HEK293 (cell line): ENCODE data around the gene PTPRN2.

Experiments used
- CTCF ChIA-PET: fragments of 350-600 bp; formaldehyde crosslinking; extraction: SDS; loops from one replicate; lab custom pipeline; 2021; ENCODE audit warnings: antibody characterized with exemption; lab: Yijun Ruan, JAX
- POLR2A ChIA-PET: fragments of 300-600 bp; formaldehyde crosslinking; extraction: SDS; loops from one replicate; lab custom pipeline; 2020; ENCODE audit warnings: antibody characterized with exemption, inconsistent platforms; lab: Yijun Ruan, JAX
- H3K27ac ChIP-seq: fragments of 200-500 bp; sonication (Bioruptor generic); 2 replicates; pipeline ENCODE4 v1.5.1; 2014; ENCODE audit warnings: low read depth, low read length, control low read depth, inconsistent platforms; ENCODE audit errors: extremely low read depth
- H3K36me3 ChIP-seq, 2 experiments: fragments of 200-500 bp in 1 of 2; sonication (Bioruptor generic) in 1 of 2; 1 replicate in 1 of 2; 2 replicates in 1 of 2; pipeline ENCODE4 v1.5.1; 2014 to 2017; ENCODE audit warnings: inconsistent platforms in 2 of 2, low read length in 2 of 2; ENCODE audit not compliant: control insufficient read depth in 2 of 2, insufficient read depth in 1 of 2
- H3K4me1 ChIP-seq: fragments of 200-500 bp; sonication (Bioruptor generic); 2 replicates; pipeline ENCODE4 v1.5.1; 2014; ENCODE audit warnings: mild to moderate bottlenecking, low read length, inconsistent platforms; ENCODE audit not compliant: control insufficient read depth, insufficient read depth
- H3K4me3 ChIP-seq: 2 replicates; pipeline ENCODE4 v1.5.1; 2011; ENCODE audit warnings: low read depth, mild to moderate bottlenecking, control low read depth, low read length, moderate library complexity
- H3K9me3 ChIP-seq: fragments of 200-500 bp; sonication (Bioruptor generic); 2 replicates; pipeline ENCODE4 v1.5.1; 2014; ENCODE audit warnings: low read depth, low read length, inconsistent platforms; ENCODE audit not compliant: control insufficient read depth, insufficient read depth
- EGR2 ChIP-seq: fragments of 450-650 bp; formaldehyde crosslinking; IDR thresholded peaks from 2 replicates; pipeline ENCODE4 v1.5.1; 2016; ENCODE audit warnings: low read depth, missing biosample characterization, missing genetic modification characterization
- HOXA7 ChIP-seq: sonication (generic); formaldehyde crosslinking; IDR thresholded peaks from 2 replicates; pipeline ENCODE4 v1.8.1; 2022; ENCODE audit warnings: missing genetic modification reagents, borderline replicate concordance
- KLF8 ChIP-seq: fragments of 450-650 bp; formaldehyde crosslinking; IDR thresholded peaks from 2 replicates; pipeline ENCODE4 v1.5.1; 2016; ENCODE audit warnings: missing biosample characterization, missing genetic modification characterization
- OVOL3 ChIP-seq: fragments of 450-650 bp; formaldehyde crosslinking; IDR thresholded peaks from 2 replicates; pipeline ENCODE4 v1.5.1; 2016; ENCODE audit warnings: missing biosample characterization, missing genetic modification characterization
- SETDB1 ChIP-seq: IDR thresholded peaks from one replicate; pipeline ENCODE4 v1.6.1; 2017; ENCODE audit warnings: mild to moderate bottlenecking, low read length, moderate library complexity, mixed read lengths; ENCODE audit not compliant: insufficient read length
- SP2 ChIP-seq: fragments of 450-650 bp; formaldehyde crosslinking; IDR thresholded peaks from 2 replicates; pipeline ENCODE4 v1.5.1; 2016; ENCODE audit warnings: missing biosample characterization, missing genetic modification characterization
- ZFP3 ChIP-seq: fragments of 450-650 bp; formaldehyde crosslinking; IDR thresholded peaks from 2 replicates; pipeline ENCODE4 v1.5.1; 2016; ENCODE audit warnings: low read depth, missing biosample characterization, missing genetic modification characterization
- ZFP37 ChIP-seq: fragments of 450-650 bp; formaldehyde crosslinking; IDR thresholded peaks from 2 replicates; pipeline ENCODE4 v1.5.1; 2016; ENCODE audit warnings: missing biosample characterization, missing genetic modification characterization
- ZFP69B ChIP-seq: fragments of 450-650 bp; formaldehyde crosslinking; IDR thresholded peaks from 2 replicates; pipeline ENCODE4 v1.5.1; 2016; ENCODE audit warnings: missing biosample characterization, missing genetic modification characterization
- ZNF426 ChIP-seq: fragments of 450-650 bp; formaldehyde crosslinking; IDR thresholded peaks from 2 replicates; pipeline ENCODE4 v1.5.1; 2017; ENCODE audit warnings: missing biosample characterization, missing genetic modification characterization, mild to moderate bottlenecking, inconsistent platforms, moderate library complexity
- ZNF548 ChIP-seq: fragments of 450-650 bp; formaldehyde crosslinking; IDR thresholded peaks from 2 replicates; pipeline ENCODE4 v1.5.1; 2016; ENCODE audit warnings: missing biosample characterization, missing genetic modification characterization
- ZNF629 ChIP-seq: fragments of 450-650 bp; formaldehyde crosslinking; IDR thresholded peaks from 2 replicates; pipeline ENCODE4 v1.5.1; 2017; ENCODE audit warnings: missing biosample characterization, missing genetic modification characterization
- ZNF660 ChIP-seq: fragments of 450-650 bp; IDR thresholded peaks from 2 replicates; pipeline ENCODE4 v1.5.1; 2018; ENCODE audit warnings: missing biosample characterization, mild to moderate bottlenecking, missing genetic modification characterization
- ZSCAN23 ChIP-seq: fragments of 450-650 bp; formaldehyde crosslinking; IDR thresholded peaks from 2 replicates; pipeline ENCODE4 v1.5.1; 2016; ENCODE audit warnings: missing biosample characterization, missing genetic modification characterization
- TF ChIP-seq, protein P1 (sequence below): fragments of 450-650 bp; IDR thresholded peaks from 2 replicates; pipeline ENCODE4 v1.5.1; 2018; ENCODE audit warnings: missing biosample characterization, missing genetic modification characterization
- TF ChIP-seq, protein P2 (sequence below): fragments of 450-650 bp; formaldehyde crosslinking; IDR thresholded peaks from 2 replicates; pipeline ENCODE4 v1.5.1; 2016; ENCODE audit warnings: missing biosample characterization, missing genetic modification characterization, low read depth
- TF ChIP-seq, protein P3 (sequence below): fragments of 450-650 bp; formaldehyde crosslinking; IDR thresholded peaks from 2 replicates; pipeline ENCODE4 v1.5.1; 2016; ENCODE audit warnings: missing biosample characterization, missing genetic modification characterization
- TF ChIP-seq, protein P4 (sequence below): fragments of 450-650 bp; formaldehyde crosslinking; IDR thresholded peaks from 2 replicates; pipeline ENCODE4 v1.5.1; 2016; ENCODE audit warnings: missing biosample characterization, missing genetic modification characterization
- TF ChIP-seq, protein P5 (sequence below): fragments of 450-650 bp; formaldehyde crosslinking; IDR thresholded peaks from 2 replicates; pipeline ENCODE4 v1.5.1; 2016; ENCODE audit warnings: missing biosample characterization, missing genetic modification characterization
- TF ChIP-seq, protein P6 (sequence below): fragments of 450-650 bp; formaldehyde crosslinking; IDR thresholded peaks from 2 replicates; pipeline ENCODE4 v1.5.1; 2016; ENCODE audit warnings: missing biosample characterization, missing genetic modification characterization

The PTPRN2 gene

DNA sequence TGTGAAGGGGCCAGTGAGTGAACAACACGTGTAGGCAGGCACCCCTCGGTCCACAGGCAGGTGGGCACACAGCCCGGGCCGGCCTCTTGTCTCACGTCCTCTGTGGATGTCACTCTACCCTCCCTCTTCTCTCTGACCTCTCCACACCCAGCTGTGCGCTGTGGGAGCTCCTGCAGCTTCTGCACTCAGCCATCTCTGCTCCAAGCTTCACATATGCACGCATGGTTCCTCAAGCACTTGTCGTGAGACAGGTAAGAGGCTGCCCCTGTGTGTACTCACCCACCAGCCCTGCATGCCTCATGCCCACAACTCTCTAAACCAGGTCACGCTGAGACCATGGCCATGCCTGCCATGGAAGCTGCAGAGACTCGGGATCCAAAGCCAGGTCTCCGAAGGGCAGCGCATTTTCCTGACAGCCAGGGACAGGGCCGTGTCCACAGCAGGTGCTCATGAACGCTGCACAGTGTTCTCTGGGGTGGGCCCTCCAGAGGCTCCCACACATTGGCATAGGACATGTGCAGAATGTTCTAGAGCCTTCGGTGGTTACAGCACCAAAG, 477.5 kb downstream of the PTPRN2 start:
- H3K4me1 ChIP-seq: no peaks in the 10 kb centered on the region
- no peak overlapping the region for H3K27ac ChIP-seq
- ChIA-PET POLR2A (no interaction called here), CTCF (no interaction called here)
- H3K9me3 ChIP-seq: no peaks in the 10 kb centered on the region
- TF ChIP-seq SETDB1 (no peak), ZFP69B (tag by site-specific recombination) (no peak), ZNF426 (no peak)
- TF ChIP-seq, protein P1, sequence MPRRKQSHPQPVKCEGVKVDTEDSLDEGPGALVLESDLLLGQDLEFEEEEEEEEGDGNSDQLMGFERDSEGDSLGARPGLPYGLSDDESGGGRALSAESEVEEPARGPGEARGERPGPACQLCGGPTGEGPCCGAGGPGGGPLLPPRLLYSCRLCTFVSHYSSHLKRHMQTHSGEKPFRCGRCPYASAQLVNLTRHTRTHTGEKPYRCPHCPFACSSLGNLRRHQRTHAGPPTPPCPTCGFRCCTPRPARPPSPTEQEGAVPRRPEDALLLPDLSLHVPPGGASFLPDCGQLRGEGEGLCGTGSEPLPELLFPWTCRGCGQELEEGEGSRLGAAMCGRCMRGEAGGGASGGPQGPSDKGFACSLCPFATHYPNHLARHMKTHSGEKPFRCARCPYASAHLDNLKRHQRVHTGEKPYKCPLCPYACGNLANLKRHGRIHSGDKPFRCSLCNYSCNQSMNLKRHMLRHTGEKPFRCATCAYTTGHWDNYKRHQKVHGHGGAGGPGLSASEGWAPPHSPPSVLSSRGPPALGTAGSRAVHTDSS (tag by site-specific recombination): no peak
- H3K4me3 ChIP-seq: no peak overlapping the region
- H3K36me3 ChIP-seq: no peaks in the 10 kb centered on the region

DNA sequence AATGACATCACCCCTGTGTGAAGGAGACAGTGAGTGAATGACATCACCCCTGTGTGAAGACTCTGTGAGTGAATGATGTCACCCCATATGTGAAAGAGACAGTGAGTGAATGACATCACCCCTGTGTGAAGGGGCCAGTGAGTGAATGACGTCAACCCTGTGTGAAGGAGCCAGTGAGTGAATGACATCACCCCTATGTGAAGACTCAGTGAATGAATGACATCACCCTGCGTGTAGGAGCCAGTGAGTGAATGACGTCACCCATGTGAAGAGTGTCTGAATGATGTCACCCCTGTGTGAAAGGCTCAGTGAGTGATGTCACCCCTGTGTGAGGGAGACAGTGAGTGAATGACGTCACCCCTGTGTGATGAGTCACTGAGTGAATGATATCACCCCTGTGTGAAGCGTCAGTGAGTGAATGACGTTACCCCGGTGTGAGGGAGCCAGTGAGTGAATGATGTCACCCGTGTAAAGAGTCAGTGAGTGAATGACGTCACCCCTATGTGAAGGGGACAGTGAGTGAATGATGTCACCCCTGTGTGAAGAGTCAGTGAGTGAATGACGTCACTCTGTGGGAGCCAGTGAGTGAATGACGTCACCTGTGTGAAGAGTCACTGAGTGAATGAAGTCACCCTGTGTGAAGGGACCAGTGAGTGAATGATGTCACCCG, 478.1 kb downstream of the PTPRN2 start:
- POLR2A ChIA-PET: no interaction called here
- no peak overlapping the region for H3K27ac ChIP-seq
- H3K4me3 ChIP-seq: no peak overlapping the region
- no peaks in the 10 kb centered on the region for H3K9me3 ChIP-seq
- H3K4me1 ChIP-seq: no peaks in the 10 kb centered on the region
- CTCF ChIA-PET: no interaction called here
- no peaks in the 10 kb centered on the region for H3K36me3 ChIP-seq
- TF ChIP-seq SP2 (tag by site-specific recombination): no peak
- TF ChIP-seq ZSCAN23 (tag by site-specific recombination): peak; percentile 68; the same call in 1 of the 2 replicates
- TF ChIP-seq, protein P2, sequence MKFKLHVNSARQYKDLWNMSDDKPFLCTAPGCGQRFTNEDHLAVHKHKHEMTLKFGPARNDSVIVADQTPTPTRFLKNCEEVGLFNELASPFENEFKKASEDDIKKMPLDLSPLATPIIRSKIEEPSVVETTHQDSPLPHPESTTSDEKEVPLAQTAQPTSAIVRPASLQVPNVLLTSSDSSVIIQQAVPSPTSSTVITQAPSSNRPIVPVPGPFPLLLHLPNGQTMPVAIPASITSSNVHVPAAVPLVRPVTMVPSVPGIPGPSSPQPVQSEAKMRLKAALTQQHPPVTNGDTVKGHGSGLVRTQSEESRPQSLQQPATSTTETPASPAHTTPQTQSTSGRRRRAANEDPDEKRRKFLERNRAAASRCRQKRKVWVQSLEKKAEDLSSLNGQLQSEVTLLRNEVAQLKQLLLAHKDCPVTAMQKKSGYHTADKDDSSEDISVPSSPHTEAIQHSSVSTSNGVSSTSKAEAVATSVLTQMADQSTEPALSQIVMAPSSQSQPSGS (tag by site-specific recombination): peak; percentile 99
- TF ChIP-seq, protein P3, sequence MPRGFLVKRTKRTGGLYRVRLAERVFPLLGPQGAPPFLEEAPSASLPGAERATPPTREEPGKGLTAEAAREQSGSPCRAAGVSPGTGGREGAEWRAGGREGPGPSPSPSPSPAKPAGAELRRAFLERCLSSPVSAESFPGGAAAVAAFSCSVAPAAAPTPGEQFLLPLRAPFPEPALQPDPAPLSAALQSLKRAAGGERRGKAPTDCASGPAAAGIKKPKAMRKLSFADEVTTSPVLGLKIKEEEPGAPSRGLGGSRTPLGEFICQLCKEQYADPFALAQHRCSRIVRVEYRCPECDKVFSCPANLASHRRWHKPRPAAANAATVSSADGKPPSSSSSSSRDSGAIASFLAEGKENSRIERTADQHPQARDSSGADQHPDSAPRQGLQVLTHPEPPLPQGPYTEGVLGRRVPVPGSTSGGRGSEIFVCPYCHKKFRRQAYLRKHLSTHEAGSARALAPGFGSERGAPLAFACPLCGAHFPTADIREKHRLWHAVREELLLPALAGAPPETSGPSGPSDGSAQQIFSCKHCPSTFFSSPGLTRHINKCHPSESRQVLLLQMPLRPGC (tag by site-specific recombination): peak; percentile 51; the same call in 1 of the 2 replicates
- TF ChIP-seq, protein P4, sequence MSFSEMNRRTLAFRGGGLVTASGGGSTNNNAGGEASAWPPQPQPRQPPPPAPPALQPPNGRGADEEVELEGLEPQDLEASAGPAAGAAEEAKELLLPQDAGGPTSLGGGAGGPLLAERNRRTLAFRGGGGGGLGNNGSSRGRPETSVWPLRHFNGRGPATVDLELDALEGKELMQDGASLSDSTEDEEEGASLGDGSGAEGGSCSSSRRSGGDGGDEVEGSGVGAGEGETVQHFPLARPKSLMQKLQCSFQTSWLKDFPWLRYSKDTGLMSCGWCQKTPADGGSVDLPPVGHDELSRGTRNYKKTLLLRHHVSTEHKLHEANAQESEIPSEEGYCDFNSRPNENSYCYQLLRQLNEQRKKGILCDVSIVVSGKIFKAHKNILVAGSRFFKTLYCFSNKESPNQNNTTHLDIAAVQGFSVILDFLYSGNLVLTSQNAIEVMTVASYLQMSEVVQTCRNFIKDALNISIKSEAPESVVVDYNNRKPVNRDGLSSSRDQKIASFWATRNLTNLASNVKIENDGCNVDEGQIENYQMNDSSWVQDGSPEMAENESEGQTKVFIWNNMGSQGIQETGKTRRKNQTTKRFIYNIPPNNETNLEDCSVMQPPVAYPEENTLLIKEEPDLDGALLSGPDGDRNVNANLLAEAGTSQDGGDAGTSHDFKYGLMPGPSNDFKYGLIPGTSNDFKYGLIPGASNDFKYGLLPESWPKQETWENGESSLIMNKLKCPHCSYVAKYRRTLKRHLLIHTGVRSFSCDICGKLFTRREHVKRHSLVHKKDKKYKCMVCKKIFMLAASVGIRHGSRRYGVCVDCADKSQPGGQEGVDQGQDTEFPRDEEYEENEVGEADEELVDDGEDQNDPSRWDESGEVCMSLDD (tag by site-specific recombination): peak; percentile 73
- no peak for TF ChIP-seq ZFP3 (tag by site-specific recombination)
- TF ChIP-seq HOXA7 (CRISPR knock-in tag): no peak
- peak; percentile 3; the same call in 1 of the 2 replicates for TF ChIP-seq KLF8 (tag by site-specific recombination)
- no peak for TF ChIP-seq EGR2 (tag by site-specific recombination)
- peak; percentile 97 for TF ChIP-seq ZNF629 (tag by site-specific recombination)
- 0 out of 2 replicates have a peak, but pooled peaks have one; percentile 37 for TF ChIP-seq ZFP37
- TF ChIP-seq ZNF660 (tag by site-specific recombination): no peak
- TF ChIP-seq, protein P5, sequence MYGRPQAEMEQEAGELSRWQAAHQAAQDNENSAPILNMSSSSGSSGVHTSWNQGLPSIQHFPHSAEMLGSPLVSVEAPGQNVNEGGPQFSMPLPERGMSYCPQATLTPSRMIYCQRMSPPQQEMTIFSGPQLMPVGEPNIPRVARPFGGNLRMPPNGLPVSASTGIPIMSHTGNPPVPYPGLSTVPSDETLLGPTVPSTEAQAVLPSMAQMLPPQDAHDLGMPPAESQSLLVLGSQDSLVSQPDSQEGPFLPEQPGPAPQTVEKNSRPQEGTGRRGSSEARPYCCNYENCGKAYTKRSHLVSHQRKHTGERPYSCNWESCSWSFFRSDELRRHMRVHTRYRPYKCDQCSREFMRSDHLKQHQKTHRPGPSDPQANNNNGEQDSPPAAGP (tag by site-specific recombination): peak; percentile 77
- TF ChIP-seq OVOL3 (tag by site-specific recombination): no peak
- TF ChIP-seq ZNF548 (tag by site-specific recombination): no peak
- TF ChIP-seq, protein P6, sequence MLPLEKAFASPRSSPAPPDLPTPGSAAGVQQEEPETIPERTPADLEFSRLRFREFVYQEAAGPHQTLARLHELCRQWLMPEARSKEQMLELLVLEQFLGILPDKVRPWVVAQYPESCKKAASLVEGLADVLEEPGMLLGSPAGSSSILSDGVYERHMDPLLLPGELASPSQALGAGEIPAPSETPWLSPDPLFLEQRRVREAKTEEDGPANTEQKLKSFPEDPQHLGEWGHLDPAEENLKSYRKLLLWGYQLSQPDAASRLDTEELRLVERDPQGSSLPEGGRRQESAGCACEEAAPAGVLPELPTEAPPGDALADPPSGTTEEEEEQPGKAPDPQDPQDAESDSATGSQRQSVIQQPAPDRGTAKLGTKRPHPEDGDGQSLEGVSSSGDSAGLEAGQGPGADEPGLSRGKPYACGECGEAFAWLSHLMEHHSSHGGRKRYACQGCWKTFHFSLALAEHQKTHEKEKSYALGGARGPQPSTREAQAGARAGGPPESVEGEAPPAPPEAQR (tag by site-specific recombination): peak; percentile 73; the same call in 1 of the 2 replicates
